CD4-positive, alpha-beta T cell treated with Interleukin-17A for 4 hours (primary cell): Measurements from ENCODE around the gene MACF1.

Source experiments
- DNase-seq: peaks from one replicate; pipeline ENCODE4 v3.0.0-alpha.2; 2020; ENCODE audit warnings: mixed read lengths

The MACF1 gene

GRCh38 chr1:39214021-39214713 is 9.7 kb downstream of the MACF1 start:
- DNase-seq: no peak

DNA sequence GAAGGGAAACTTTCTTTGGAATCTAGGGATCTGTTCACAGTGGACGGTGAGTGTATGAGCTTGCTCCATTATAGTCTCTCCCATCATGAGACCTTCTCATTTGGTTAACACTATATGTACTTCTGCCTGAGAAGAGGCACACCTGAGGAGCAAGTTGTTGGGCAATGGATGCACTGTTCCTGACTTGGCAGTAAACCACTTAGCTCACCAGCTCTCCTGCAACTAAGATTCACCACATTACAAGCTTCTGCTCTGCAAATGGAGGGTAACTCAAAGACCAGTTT is 10.2 kb downstream of the MACF1 start:
- DNase-seq: no peak

- DNase-seq: peak; percentile 64
These were observed 10.7 kb downstream of the MACF1 start for GRCh38 chr1:39214998-39215873.

GRCh38 chr1:39216771-39217170 is 12.3 kb downstream of the MACF1 start:
- no peak for DNase-seq

- no peak for DNase-seq
These were observed 16.7 kb downstream of the MACF1 start for GRCh38 chr1:39220891-39221870.

DNA sequence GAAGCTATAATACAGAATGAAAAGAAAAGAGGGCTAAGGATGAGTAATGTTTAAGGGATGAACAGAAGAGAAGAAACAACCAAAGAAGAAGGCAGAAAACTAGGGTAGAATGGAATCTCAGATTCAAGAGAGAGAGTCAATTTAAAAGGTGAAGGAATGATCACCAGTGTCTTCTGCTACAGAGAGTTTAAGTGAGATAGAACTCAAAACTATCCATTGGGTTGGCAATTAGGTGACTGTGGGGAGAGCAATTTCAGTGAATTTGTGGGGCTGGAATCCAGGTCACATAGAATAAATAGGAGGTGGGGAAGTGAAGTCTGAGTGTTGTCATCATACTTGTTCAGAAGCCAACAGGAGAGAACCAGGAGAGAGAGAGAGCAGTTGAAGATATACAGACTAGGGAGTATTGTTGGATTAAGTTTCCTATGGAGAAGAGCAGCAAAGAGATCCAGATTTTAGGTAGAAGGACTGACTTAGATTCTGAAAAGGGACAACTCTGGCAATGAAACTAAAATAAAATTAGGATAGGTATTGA is 19.9 kb downstream of the MACF1 start:
- DNase-seq: no peak

DNA sequence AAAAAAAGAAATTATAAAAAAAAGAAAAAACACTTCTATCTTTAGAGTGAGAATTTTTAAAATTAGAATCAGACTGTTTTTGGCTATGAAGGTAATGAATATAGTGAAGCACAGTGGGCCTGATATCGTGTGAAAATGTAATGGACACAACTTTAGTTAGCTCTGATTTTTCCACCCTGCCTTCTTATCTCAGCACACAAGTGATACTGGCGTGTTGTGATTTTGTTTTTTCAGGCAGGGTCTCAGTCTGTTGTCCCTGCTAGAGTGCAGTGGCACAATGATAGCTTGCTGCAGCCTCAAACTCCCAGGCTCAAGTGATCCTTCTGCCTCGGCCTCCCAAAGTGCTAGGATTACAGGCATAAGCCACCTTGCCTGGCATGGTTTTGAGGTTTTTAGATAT is 22.3 kb downstream of the MACF1 start:
- DNase-seq: no peak

DNA sequence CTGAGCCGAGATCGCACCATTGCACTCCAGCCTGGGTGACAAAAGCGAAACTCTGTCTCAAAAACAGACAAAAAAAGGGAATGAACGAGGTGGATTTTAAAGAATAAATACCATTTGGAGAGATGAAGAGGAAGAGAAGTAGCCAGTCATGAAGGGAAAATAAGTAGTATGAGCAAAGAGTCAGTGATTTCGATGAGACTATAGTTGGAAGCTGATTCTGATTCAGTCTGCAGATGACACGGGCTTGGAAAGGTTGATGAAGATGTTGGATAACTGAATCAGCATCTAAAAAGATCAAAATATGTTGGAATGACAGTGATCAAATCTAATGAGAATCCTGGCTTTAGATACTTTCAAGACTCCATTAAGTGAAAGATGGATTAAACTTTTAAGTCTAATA is 23.8 kb downstream of the MACF1 start:
- DNase-seq: no peak

DNA sequence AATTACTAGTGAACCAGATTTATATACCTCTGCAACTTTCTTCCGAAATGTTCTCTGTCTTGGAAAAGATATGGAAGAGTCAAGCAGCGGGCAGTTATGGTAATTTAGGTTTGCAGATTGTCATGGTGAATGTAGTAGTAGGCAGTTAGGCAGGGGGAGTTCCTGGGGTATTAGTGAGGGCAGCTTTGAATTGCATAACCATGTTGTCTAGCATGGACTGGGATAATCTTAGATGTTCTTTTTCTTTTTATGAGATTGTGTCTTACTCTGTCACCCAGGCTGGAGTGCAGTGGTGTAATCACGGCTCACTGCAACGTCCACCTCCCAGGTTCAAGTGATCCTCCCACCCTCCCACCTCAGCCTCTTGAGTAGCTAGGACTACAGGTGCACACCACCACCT is 25.0 kb downstream of the MACF1 start:
- DNase-seq: no peak

DNA sequence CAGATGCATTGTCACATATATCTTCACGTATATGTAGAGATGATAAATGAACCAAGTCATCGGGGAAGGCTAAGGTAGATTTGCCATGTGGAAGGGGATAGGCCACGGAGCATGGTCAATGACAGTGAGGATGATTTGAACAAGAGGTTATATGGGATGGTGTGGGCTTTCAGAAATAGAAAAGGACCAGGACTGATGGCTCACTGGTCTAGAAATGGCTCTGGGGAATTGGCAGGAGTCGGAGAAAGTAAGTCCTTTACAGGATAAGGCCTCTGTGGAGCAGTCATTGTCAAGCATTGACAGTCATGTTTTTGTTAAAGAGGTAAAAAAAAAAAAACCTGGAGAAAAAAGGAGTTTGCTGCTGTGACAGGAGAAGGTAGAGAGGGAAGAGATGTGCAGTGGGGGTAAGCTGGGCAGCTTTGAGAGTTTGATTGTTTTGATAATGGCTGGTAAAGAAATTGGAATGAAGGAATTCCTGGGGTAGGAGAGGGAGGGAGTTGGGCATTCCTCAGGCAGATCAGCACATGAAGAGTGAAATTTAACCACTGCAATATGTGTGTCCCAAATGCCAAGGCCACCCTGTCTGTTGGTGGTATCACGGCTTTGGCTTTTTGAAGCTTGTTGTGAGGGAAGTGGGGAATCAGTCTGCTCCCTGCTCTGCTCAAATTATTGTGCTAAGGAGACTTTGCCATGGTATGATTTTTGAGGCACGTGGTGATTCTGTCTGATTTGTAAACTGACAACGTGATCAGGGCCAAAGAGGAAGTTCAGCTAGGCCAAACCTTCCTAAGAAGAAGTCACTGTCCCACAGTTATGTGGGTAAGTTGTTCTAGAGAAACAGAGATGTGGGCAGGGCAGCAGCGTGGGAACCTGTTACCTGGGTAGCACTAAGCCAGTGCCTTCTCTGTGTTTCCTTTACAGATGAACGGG is 26.0 kb downstream of the MACF1 start:
- DNase-seq: peak; percentile 43

DNA sequence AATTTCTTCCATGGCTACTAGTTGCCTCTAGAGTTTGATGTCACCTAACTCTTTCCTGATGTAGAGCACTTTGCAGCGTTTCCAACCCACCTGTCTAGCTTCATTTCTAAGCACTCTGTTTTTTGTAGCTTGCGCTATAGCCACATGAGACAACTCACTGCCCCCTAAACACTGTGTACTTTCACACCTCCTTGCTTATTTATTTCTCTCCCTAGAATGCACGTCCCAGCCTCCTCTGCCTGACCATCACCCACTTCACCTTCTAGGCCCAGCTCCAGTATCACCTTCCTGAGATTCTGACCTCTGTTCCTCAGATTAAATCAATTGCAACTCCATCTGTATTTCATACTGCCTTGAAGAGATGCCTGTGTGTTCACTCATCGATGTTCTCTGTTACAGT is 32.5 kb downstream of the MACF1 start:
- DNase-seq: no peak

DNA sequence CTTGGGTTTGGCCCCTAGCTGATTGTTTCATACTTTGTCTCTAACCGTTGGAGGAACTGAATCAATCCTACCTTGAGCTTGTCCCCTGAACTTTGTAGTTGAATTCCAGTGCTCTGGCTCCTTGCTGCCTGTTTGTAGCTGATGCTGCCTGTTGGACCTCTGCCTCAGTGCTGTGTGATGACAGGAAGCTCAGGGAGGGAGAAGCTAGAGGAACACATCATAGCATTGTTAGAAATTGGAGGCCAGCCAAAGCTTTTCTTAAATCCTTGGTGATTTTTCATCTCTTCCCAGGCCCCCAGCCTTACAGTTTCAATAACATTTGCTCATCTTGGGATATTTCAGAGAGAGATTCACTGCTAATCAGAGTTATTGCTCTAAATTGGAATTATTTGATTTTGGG is 34.0 kb downstream of the MACF1 start:
- peak; percentile 23 for DNase-seq

DNA sequence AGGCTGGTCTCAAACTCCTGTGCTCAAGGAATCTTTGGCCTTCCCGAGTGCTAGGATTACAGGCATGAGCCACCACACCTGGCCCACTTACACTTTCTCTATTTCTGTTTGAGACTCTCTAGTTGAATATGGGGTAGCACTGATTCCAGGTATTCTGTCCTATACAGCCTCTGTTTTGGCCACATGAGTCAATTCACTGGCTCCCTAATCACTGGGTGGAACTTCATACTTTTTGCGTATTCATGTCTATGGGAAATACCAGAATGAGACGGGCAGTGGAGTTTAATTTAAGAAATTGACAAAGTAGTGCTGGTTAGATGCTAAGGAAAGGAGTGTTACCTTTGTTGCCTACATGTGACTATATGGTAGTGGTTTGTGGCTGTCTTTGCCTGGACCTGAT is 35.5 kb downstream of the MACF1 start:
- no peak for DNase-seq

DNA sequence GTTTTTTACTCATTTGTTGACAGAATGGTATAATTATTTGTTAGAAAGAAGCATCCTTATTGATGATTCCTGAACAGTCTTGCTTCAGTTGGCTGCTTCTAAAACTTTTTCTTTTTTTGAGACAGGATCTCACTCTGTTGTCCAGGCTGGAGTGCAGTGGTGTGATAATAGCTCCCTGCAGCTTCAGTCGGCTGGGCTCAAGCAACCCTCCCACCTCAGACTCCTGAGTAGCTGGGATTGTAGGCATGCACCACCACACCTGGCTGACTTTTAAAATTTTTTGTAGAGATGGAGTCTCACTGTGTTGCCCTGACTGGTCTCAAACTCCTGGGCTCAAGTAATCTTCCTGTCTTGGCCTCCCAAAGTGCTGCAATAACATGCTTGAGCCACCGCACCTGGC is 38.8 kb downstream of the MACF1 start:
- no peak for DNase-seq

GRCh38 chr1:39250460-39251240 is 46.2 kb downstream of the MACF1 start:
- DNase-seq: no peak

DNA sequence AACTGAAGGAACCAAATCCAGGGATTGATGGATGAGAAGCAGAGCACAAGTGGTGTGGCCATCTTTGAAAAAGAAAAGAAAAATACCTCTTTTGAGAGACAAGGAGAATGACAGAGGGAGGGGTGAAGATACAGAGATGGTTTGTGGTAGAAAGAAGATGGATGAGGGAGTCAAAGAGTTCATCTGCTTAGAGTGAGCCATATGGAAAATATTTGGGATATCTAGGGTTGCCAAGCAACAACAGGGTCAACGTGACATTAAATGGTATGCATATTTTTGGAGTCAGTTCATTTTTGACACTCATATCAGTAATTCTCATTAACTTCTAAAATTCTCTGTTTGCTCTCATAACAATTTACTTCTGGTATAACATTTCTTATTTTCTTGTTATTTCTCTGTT is 50.7 kb downstream of the MACF1 start:
- no peak for DNase-seq

- DNase-seq: peak; percentile 77
These were observed 53.8 kb downstream of the MACF1 start for GRCh38 chr1:39258146-39258924.

DNA sequence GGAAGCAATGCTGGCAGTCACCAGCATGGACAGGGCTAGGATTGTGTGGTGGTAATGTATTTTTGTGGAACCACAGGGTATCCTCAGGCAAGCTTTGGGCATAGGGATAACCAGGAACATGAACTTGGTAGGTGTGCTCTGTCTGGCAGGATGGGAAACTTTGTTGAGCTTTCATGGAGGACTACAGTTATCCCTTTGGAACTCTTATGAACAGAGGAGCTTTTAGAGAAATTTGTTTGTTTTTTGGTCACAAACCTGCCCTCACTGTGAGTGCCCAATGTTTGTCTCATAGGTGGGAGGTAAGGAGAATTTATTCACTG is 54.4 kb downstream of the MACF1 start:
- no peak for DNase-seq

GRCh38 chr1:39261712-39262221 is 57.3 kb downstream of the MACF1 start:
- no peak for DNase-seq

DNA sequence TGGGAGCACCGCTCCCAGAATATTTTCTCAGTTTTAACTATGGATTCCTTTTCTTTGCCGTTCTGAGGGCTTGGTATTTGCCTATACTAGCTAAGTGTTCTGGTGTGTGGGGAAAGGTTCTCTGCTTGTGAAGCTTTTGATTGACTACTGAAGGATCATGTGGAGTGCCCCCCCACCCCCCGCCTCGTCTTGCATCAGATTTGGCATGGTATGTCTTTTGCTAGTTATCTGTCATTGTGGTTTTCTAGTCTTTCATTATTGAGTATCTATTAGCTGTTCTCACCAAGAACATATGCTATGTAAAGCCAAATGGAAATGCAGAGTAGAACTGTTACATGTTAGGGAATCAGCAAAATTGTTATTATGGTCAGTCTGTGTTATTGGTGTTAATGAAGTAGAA is 58.3 kb downstream of the MACF1 start:
- DNase-seq: no peak
